ENCODE data around the gene CCSER1. TPM values are rescaled to one million over a fixed set of nuclear protein-coding genes. Genes with fewer than 3 reads are reported as not detected.

The CCSER1 gene
- total RNA-seq, 1 donor from 2014 or later: 8.4 TPM

GRCh38 chr4:90220459-90220858 lies 93.3 kb downstream of the CCSER1 start:
- intact Hi-C loops (cut with DNase I): no loop called here
- Histone ChIP-seq H3K4me1 (no peaks in the 10 kb centered on the region), H3K9me3 (no peaks in the 10 kb centered on the region), H3K4me3 (no peak overlapping the region), H3K36me3 (no peaks in the 10 kb centered on the region), H3K27ac (no peak overlapping the region), H3K27me3 (ENCODE audit: low read depth) (no peaks in the 10 kb centered on the region)
- ATAC-seq: no peak
- no peak for TF ChIP-seq CTCF (IDR thresholded peaks at IDR 0.05)
- DNase-seq: no peak

- intact Hi-C loops (cut with DNase I): no loop called here
- no peak for TF ChIP-seq CTCF (IDR thresholded peaks at IDR 0.05)
- H3K27ac ChIP-seq: no peak overlapping the region
- H3K4me1 ChIP-seq: no peaks in the 10 kb centered on the region
- no peaks in the 10 kb centered on the region for H3K9me3 ChIP-seq
- DNase-seq: no peak
- ATAC-seq: no peak
- no peaks in the 10 kb centered on the region for H3K36me3 ChIP-seq
- no peak overlapping the region for H3K4me3 ChIP-seq
- H3K27me3 ChIP-seq (ENCODE audit: low read depth): no peaks in the 10 kb centered on the region
Observed at GRCh38 chr4:90226734-90227133, 99.5 kb downstream of the CCSER1 start.

- ATAC-seq: no peak
- intact Hi-C loops (cut with DNase I): no loop called here
- H3K27ac ChIP-seq: no peak overlapping the region
Observed at GRCh38 chr4:90227177-90227576, 100.0 kb downstream of the CCSER1 start.

GRCh38 chr4:90234916-90235547 lies 107.8 kb downstream of the CCSER1 start:
- DNase-seq (no peak), ATAC-seq (no peak)
- Histone ChIP-seq H3K4me1 (no peaks in the 10 kb centered on the region), H3K27me3 (ENCODE audit: low read depth) (no peaks in the 10 kb centered on the region), H3K4me3 (no peak overlapping the region), H3K27ac (no peak overlapping the region), H3K9me3 (no peaks in the 10 kb centered on the region), H3K36me3 (no peaks in the 10 kb centered on the region)
- intact Hi-C loops (cut with DNase I): no loop called here
- no peak for TF ChIP-seq CTCF (IDR thresholded peaks at IDR 0.05)

More at GRCh38 chr4:90227177-90227576, 100.0 kb downstream of the CCSER1 start:
- no peaks in the 10 kb centered on the region for H3K27me3 ChIP-seq (ENCODE audit: low read depth)
- H3K9me3 ChIP-seq: no peaks in the 10 kb centered on the region
- no peak for TF ChIP-seq CTCF (IDR thresholded peaks at IDR 0.05)
- no peak overlapping the region for H3K4me3 ChIP-seq
- no peak for DNase-seq
- no peaks in the 10 kb centered on the region for H3K4me1 ChIP-seq
- H3K36me3 ChIP-seq: no peaks in the 10 kb centered on the region

GRCh38 chr4:90237751-90238530 lies 110.7 kb downstream of the CCSER1 start:
- Histone ChIP-seq H3K4me3 (no peak overlapping the region), H3K27ac (no peak overlapping the region)
- ATAC-seq: no peak

More at GRCh38 chr4:90237751-90238530, 110.7 kb downstream of the CCSER1 start:
- no peak for TF ChIP-seq CTCF (IDR thresholded peaks at IDR 0.05)
- intact Hi-C loops (cut with DNase I): no loop called here
- DNase-seq: no peak
- Histone ChIP-seq H3K36me3 (no peaks in the 10 kb centered on the region), H3K27me3 (ENCODE audit: low read depth) (no peaks in the 10 kb centered on the region), H3K9me3 (no peaks in the 10 kb centered on the region), H3K4me1 (no peaks in the 10 kb centered on the region)
